AG20443 (cell line): Measurements from ENCODE around the gene FAR1.
"Not testable (repeated sequence)": the region's sequence is repeated elsewhere in the genome, so short reads cannot be mapped to it uniquely, and the experiment has no call there.

ENCODE experiments used
- DNase-seq: peaks from one replicate; pipeline ENCODE4 v3.0.0; 2012; ENCODE audit warnings: low spot score, mixed read lengths

Gene FAR1

GRCh38 chr11:13705710-13706109 lies 37.2 kb downstream of the FAR1 start:
- DNase-seq = no peak

- DNase-seq = no peak
These were observed 45.5 kb downstream of the FAR1 start for GRCh38 chr11:13713982-13714381.

GRCh38 chr11:13717331-13717730 lies 48.9 kb downstream of the FAR1 start:
- DNase-seq = peak; percentile 48

GRCh38 chr11:13718394-13718793 lies 49.9 kb downstream of the FAR1 start:
- DNase-seq = no peak

- no peak for DNase-seq
These were observed 52.5 kb downstream of the FAR1 start for GRCh38 chr11:13720940-13721339.

- DNase-seq = no peak
These were observed 53.3 kb downstream of the FAR1 start for GRCh38 chr11:13721760-13722159.

- DNase-seq = no peak
These were observed 58.0 kb downstream of the FAR1 start for GRCh38 chr11:13726456-13726855.

- no peak for DNase-seq
These were observed 59.6 kb downstream of the FAR1 start for GRCh38 chr11:13728076-13728475.

GRCh38 chr11:13734530-13734929 lies 66.1 kb downstream of the FAR1 start:
- no peak for DNase-seq

- peak; percentile 56 for DNase-seq
These were observed 76.7 kb downstream of the FAR1 start for GRCh38 chr11:13745165-13745564.

- DNase-seq = not testable (repeated sequence)
These were observed 84.8 kb downstream of the FAR1 start for GRCh38 chr11:13753316-13753715.

GRCh38 chr11:13759050-13759449 lies 90.6 kb downstream of the FAR1 start:
- DNase-seq = no peak

- no peak for DNase-seq
These were observed 91.6 kb downstream of the FAR1 start for GRCh38 chr11:13760115-13760514.

- peak; percentile 66 for DNase-seq
These were observed 92.8 kb downstream of the FAR1 start for GRCh38 chr11:13761250-13761649.

- DNase-seq = peak; percentile 33
These were observed 93.2 kb downstream of the FAR1 start for GRCh38 chr11:13761716-13762115.

- DNase-seq = no peak
These were observed 94.2 kb downstream of the FAR1 start for GRCh38 chr11:13762718-13763117.

GRCh38 chr11:13763341-13763740 lies 94.9 kb downstream of the FAR1 start:
- DNase-seq = no peak

- no peak for DNase-seq
These were observed 97.4 kb downstream of the FAR1 start for GRCh38 chr11:13765886-13766285.

- DNase-seq = no peak
These were observed 99.0 kb downstream of the FAR1 start for GRCh38 chr11:13767471-13767870.

- no peak for DNase-seq
These were observed 100.7 kb downstream of the FAR1 start for GRCh38 chr11:13769188-13769587.

GRCh38 chr11:13771151-13771550 lies 102.7 kb downstream of the FAR1 start:
- no peak for DNase-seq

GRCh38 chr11:13772223-13773046 lies 104.0 kb downstream of the FAR1 start:
- DNase-seq = peak; percentile 41

GRCh38 chr11:13775471-13775870 lies 107.0 kb downstream of the FAR1 start:
- no peak for DNase-seq
